WTC11 (cell line): ENCODE measurements around the gene MAEA. TPM values are rescaled to one million over a fixed set of nuclear protein-coding genes. Genes with fewer than 3 reads are reported as not detected.
A peak's percentile ranks its signal among the peaks of the same experiment; 100 is the strongest.

Experiments used
- ATAC-seq: fragments of 200-7000 bp; cut with Tn5 transposase; 2 replicates; pipeline ENCODE4 v1.10.0; 2021; ENCODE audit warnings: mild to moderate bottlenecking, moderate library complexity
- CTCF ChIA-PET: fragments of 300-600 bp; sonication (Branson Sonifier 250); formaldehyde crosslinking; loops from one replicate; lab custom pipeline; 2021; ENCODE audit warnings: antibody characterized with exemption; lab: Charles Lee
- POLR2A ChIA-PET: fragments of 350-600 bp; sonication (Branson Sonifier 250); formaldehyde crosslinking; loops from one replicate; lab custom pipeline; 2021; ENCODE audit warnings: antibody characterized with exemption; lab: Charles Lee
- DNase-seq: peaks from one replicate; pipeline ENCODE4 v3.0.0; 2021; ENCODE audit warnings: low spot score
- H3K27ac Mint-ChIP-seq: 2 replicates; pipeline ENCODE4 v1.8.0; 2021; ENCODE audit warnings: mixed read lengths
- H3K27me3 Mint-ChIP-seq: 2 replicates; pipeline ENCODE4 v1.8.0; 2021; ENCODE audit warnings: low read depth, mild to moderate bottlenecking, moderate library complexity, mixed read lengths
- H3K36me3 Mint-ChIP-seq: 2 replicates; pipeline ENCODE4 v1.8.0; 2021; ENCODE audit warnings: mixed read lengths
- H3K4me1 Mint-ChIP-seq: 2 replicates; pipeline ENCODE4 v1.8.0; 2022; ENCODE audit warnings: mixed read lengths
- H3K4me3 Mint-ChIP-seq: 2 replicates; pipeline ENCODE4 v1.8.0; 2021; ENCODE audit warnings: mild to moderate bottlenecking, moderate library complexity, mixed read lengths
- H3K9me3 Mint-ChIP-seq: 2 replicates; pipeline ENCODE4 v1.8.0; 2021; ENCODE audit warnings: mixed read lengths
- FOXJ3 ChIP-seq: sonication (generic); formaldehyde crosslinking; IDR thresholded peaks from 2 replicates; pipeline ENCODE4 v1.9.0; 2021; ENCODE audit warnings: missing genetic modification reagents, mild to moderate bottlenecking, borderline replicate concordance
- GABPB1 ChIP-seq: sonication (generic); formaldehyde crosslinking; IDR thresholded peaks from 2 replicates; pipeline ENCODE4 v1.8.1; 2023; ENCODE audit warnings: mild to moderate bottlenecking, missing genetic modification reagents
- GRHL2 ChIP-seq: fragments of 250-450 bp; sonication (Bioruptor Pico); IDR thresholded peaks from 2 replicates; pipeline ENCODE4 v1.8.0; 2022; ENCODE audit warnings: mild to moderate bottlenecking, moderate library complexity; ENCODE audit not compliant: insufficient replicate concordance, severe bottlenecking
- HMGA2 ChIP-seq: fragments of 250-450 bp; sonication (Bioruptor Pico); IDR thresholded peaks from 2 replicates; pipeline ENCODE4 v1.4.0; 2021; ENCODE audit warnings: mild to moderate bottlenecking, moderate library complexity
- JUN ChIP-seq: sonication (generic); formaldehyde crosslinking; IDR thresholded peaks from 2 replicates; pipeline ENCODE4 v1.8.0; 2023; ENCODE audit warnings: mild to moderate bottlenecking, missing genetic modification reagents
- KAT7 ChIP-seq: sonication (generic); formaldehyde crosslinking; IDR thresholded peaks from 2 replicates; pipeline ENCODE4 v1.8.1; 2023; ENCODE audit warnings: missing genetic modification reagents, mild to moderate bottlenecking, borderline replicate concordance
- MYBL2 ChIP-seq: sonication (generic); formaldehyde crosslinking; IDR thresholded peaks from 2 replicates; pipeline ENCODE4 v1.8.1; 2023; ENCODE audit warnings: mild to moderate bottlenecking, moderate library complexity, missing genetic modification reagents
- ZNF138 ChIP-seq: sonication (generic); formaldehyde crosslinking; conservative IDR thresholded peaks from 2 replicates; pipeline ENCODE4 v1.8.1; 2022; ENCODE audit warnings: mild to moderate bottlenecking, moderate library complexity, missing genetic modification reagents
- ZNF396 ChIP-seq: fragments of 250-450 bp; sonication (Bioruptor Pico); IDR thresholded peaks from 2 replicates; pipeline ENCODE4 v1.8.0; 2021; ENCODE audit warnings: mild to moderate bottlenecking, moderate library complexity, borderline replicate concordance
- ZNF671 ChIP-seq: fragments of 250-450 bp; sonication (Bioruptor Pico); IDR thresholded peaks from 2 replicates; pipeline ENCODE4 v1.8.0; 2021; ENCODE audit warnings: mild to moderate bottlenecking
- total RNA-seq: library from RNA; stranded (reverse); gene quantifications from 3 replicates; pipeline ENCODE4 v1.2.3, GENCODE V29; 2021
- TF ChIP-seq, protein P1 (sequence below): sonication (generic); formaldehyde crosslinking; IDR thresholded peaks from 2 replicates; pipeline ENCODE4 v1.8.1; 2022; ENCODE audit warnings: low read depth, mild to moderate bottlenecking, moderate library complexity, missing genetic modification reagents, borderline replicate concordance
- TF ChIP-seq, protein P2 (sequence below): fragments of 250-450 bp; sonication (Bioruptor Pico); IDR thresholded peaks from 2 replicates; pipeline ENCODE4 v1.8.0; 2021; ENCODE audit warnings: mild to moderate bottlenecking
- TF ChIP-seq, protein P3 (sequence below): sonication (generic); formaldehyde crosslinking; IDR thresholded peaks from 2 replicates; pipeline ENCODE4 v1.8.0; 2022; ENCODE audit warnings: mild to moderate bottlenecking, missing genetic modification reagents
- TF ChIP-seq, protein P4 (sequence below): sonication (generic); formaldehyde crosslinking; IDR thresholded peaks from 2 replicates; pipeline ENCODE4 v1.8.1; 2022; ENCODE audit warnings: mild to moderate bottlenecking, moderate library complexity, missing genetic modification reagents
- TF ChIP-seq, protein P5 (sequence below): sonication (generic); formaldehyde crosslinking; IDR thresholded peaks from 2 replicates; pipeline ENCODE4 v1.8.0; 2023; ENCODE audit warnings: mild to moderate bottlenecking, missing genetic modification reagents
- TF ChIP-seq, protein P6 (sequence below): sonication (generic); formaldehyde crosslinking; conservative IDR thresholded peaks from 2 replicates; pipeline ENCODE4 v1.8.1; 2022; ENCODE audit warnings: mild to moderate bottlenecking, missing genetic modification reagents
- TF ChIP-seq, protein P7 (sequence below): fragments of 250-450 bp; sonication (Bioruptor Pico); IDR thresholded peaks from 2 replicates; pipeline ENCODE4 v1.9.0; 2021; ENCODE audit warnings: mild to moderate bottlenecking, borderline replicate concordance
- TF ChIP-seq, protein P8 (sequence below): sonication (generic); formaldehyde crosslinking; IDR thresholded peaks from 2 replicates; pipeline ENCODE4 v1.8.1; 2022; ENCODE audit warnings: missing genetic modification reagents, borderline replicate concordance
- TF ChIP-seq, protein P9 (sequence below): fragments of 250-450 bp; sonication (Bioruptor Pico); IDR thresholded peaks from 2 replicates; pipeline ENCODE4 v1.9.0; 2021; ENCODE audit warnings: moderate library complexity, mild to moderate bottlenecking, inconsistent platforms, borderline replicate concordance

The MAEA gene
- total RNA-seq, 1 experiment from 2014 or later, result 86.9 TPM

DNA sequence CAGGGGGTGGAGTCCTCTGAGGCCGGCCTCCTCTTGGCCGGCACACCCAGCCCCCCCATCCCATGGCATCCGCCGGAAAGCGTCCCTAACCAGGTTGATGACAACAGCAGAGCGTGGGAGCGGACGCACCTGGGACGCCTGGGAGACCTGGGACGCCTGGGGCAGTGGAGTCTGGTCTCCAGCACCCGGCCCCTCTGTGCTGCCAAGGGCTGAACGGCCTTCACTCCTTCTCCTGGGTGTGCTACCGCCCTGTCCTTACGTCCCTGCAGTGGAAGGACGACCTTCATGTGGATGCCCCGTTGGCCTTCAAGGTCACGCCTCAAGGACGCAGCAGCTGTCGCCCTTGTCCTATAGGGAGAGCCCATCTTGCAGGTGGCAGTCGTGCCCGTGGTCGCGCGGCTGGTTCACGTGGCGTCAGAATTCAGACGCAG lies 89.7 kb downstream of the MAEA start:
- Mint-ChIP-seq H3K36me3 (no peaks in the 10 kb centered on the region), H3K27me3 (no peaks in the 10 kb centered on the region), H3K4me1 (no peaks in the 10 kb centered on the region), H3K27ac (no peak overlapping the region), H3K9me3 (no peaks in the 10 kb centered on the region), H3K4me3 (no peak overlapping the region)
- TF ChIP-seq JUN, result no peak
- TF ChIP-seq, protein P1, sequence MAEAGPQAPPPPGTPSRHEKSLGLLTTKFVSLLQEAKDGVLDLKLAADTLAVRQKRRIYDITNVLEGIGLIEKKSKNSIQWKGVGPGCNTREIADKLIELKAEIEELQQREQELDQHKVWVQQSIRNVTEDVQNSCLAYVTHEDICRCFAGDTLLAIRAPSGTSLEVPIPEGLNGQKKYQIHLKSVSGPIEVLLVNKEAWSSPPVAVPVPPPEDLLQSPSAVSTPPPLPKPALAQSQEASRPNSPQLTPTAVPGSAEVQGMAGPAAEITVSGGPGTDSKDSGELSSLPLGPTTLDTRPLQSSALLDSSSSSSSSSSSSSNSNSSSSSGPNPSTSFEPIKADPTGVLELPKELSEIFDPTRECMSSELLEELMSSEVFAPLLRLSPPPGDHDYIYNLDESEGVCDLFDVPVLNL (CRISPR knock-in tag), result no peak
- no peak for TF ChIP-seq GABPB1 (CRISPR knock-in tag)
- TF ChIP-seq HMGA2 (CRISPR knock-in tag), result no peak
- no peak for TF ChIP-seq ZNF138 (CRISPR knock-in tag)
- TF ChIP-seq, protein P2, sequence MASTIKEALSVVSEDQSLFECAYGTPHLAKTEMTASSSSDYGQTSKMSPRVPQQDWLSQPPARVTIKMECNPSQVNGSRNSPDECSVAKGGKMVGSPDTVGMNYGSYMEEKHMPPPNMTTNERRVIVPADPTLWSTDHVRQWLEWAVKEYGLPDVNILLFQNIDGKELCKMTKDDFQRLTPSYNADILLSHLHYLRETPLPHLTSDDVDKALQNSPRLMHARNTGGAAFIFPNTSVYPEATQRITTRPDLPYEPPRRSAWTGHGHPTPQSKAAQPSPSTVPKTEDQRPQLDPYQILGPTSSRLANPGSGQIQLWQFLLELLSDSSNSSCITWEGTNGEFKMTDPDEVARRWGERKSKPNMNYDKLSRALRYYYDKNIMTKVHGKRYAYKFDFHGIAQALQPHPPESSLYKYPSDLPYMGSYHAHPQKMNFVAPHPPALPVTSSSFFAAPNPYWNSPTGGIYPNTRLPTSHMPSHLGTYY (CRISPR knock-in tag), result no peak
- TF ChIP-seq, protein P3, sequence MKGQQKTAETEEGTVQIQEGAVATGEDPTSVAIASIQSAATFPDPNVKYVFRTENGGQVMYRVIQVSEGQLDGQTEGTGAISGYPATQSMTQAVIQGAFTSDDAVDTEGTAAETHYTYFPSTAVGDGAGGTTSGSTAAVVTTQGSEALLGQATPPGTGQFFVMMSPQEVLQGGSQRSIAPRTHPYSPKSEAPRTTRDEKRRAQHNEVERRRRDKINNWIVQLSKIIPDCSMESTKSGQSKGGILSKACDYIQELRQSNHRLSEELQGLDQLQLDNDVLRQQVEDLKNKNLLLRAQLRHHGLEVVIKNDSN (CRISPR knock-in tag), result no peak
- TF ChIP-seq GRHL2 (CRISPR knock-in tag), result no peak
- TF ChIP-seq, protein P4, sequence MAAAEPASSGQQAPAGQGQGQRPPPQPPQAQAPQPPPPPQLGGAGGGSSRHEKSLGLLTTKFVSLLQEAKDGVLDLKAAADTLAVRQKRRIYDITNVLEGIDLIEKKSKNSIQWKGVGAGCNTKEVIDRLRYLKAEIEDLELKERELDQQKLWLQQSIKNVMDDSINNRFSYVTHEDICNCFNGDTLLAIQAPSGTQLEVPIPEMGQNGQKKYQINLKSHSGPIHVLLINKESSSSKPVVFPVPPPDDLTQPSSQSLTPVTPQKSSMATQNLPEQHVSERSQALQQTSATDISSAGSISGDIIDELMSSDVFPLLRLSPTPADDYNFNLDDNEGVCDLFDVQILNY (CRISPR knock-in tag), result no peak
- no peak for TF ChIP-seq MYBL2 (CRISPR knock-in tag)
- TF ChIP-seq ZNF671 (CRISPR knock-in tag), result no peak
- ATAC-seq (no peak), DNase-seq (peak; percentile 8)
- ChIA-PET POLR2A (no interaction called here), CTCF (no interaction called here)

DNA sequence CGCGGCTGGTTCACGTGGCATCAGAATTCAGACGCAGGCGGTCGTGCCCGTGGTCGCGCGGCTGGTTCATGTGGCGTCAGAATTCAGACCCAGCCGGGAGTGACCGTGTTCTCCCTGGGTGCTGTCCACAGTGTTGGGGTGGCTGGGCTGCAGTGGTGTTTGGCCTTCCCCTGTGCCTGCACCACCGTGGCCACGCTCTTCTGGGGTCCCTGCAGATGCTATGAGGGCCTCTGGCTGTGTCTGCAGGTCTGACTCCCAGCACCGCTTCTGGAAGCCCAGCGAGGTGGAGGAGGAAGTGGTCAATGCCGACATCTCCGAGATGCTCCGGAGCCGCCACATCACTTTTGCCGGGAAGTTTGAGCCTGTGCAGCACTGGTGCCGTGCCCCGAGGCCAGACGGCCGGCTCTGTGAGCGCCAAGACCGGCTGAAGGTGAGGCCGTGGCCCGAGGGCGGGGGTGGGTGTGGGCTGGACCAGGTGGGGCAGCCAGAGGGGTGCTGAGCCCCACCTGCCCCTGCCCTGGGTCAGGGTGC lies 90.2 kb downstream of the MAEA start:
- Mint-ChIP-seq H3K9me3 (no peaks in the 10 kb centered on the region), H3K4me1 (no peaks in the 10 kb centered on the region), H3K27ac (no peak overlapping the region), H3K27me3 (no peaks in the 10 kb centered on the region), H3K36me3 (no peaks in the 10 kb centered on the region), H3K4me3 (no peak overlapping the region)
- no peak for ATAC-seq
- CTCF ChIA-PET, result no interaction called here
- DNase-seq, result peak; percentile 7
- POLR2A ChIA-PET, result no interaction called here
- TF ChIP-seq ZNF396 (CRISPR knock-in tag), result no peak
- TF ChIP-seq, protein P5, sequence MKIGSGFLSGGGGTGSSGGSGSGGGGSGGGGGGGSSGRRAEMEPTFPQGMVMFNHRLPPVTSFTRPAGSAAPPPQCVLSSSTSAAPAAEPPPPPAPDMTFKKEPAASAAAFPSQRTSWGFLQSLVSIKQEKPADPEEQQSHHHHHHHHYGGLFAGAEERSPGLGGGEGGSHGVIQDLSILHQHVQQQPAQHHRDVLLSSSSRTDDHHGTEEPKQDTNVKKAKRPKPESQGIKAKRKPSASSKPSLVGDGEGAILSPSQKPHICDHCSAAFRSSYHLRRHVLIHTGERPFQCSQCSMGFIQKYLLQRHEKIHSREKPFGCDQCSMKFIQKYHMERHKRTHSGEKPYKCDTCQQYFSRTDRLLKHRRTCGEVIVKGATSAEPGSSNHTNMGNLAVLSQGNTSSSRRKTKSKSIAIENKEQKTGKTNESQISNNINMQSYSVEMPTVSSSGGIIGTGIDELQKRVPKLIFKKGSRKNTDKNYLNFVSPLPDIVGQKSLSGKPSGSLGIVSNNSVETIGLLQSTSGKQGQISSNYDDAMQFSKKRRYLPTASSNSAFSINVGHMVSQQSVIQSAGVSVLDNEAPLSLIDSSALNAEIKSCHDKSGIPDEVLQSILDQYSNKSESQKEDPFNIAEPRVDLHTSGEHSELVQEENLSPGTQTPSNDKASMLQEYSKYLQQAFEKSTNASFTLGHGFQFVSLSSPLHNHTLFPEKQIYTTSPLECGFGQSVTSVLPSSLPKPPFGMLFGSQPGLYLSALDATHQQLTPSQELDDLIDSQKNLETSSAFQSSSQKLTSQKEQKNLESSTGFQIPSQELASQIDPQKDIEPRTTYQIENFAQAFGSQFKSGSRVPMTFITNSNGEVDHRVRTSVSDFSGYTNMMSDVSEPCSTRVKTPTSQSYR, result no peak
- no peak for TF ChIP-seq FOXJ3 (CRISPR knock-in tag)
- TF ChIP-seq GRHL2 (CRISPR knock-in tag), result no peak
- TF ChIP-seq, protein P6, sequence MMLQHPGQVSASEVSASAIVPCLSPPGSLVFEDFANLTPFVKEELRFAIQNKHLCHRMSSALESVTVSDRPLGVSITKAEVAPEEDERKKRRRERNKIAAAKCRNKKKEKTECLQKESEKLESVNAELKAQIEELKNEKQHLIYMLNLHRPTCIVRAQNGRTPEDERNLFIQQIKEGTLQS, result no peak
- TF ChIP-seq, protein P7, sequence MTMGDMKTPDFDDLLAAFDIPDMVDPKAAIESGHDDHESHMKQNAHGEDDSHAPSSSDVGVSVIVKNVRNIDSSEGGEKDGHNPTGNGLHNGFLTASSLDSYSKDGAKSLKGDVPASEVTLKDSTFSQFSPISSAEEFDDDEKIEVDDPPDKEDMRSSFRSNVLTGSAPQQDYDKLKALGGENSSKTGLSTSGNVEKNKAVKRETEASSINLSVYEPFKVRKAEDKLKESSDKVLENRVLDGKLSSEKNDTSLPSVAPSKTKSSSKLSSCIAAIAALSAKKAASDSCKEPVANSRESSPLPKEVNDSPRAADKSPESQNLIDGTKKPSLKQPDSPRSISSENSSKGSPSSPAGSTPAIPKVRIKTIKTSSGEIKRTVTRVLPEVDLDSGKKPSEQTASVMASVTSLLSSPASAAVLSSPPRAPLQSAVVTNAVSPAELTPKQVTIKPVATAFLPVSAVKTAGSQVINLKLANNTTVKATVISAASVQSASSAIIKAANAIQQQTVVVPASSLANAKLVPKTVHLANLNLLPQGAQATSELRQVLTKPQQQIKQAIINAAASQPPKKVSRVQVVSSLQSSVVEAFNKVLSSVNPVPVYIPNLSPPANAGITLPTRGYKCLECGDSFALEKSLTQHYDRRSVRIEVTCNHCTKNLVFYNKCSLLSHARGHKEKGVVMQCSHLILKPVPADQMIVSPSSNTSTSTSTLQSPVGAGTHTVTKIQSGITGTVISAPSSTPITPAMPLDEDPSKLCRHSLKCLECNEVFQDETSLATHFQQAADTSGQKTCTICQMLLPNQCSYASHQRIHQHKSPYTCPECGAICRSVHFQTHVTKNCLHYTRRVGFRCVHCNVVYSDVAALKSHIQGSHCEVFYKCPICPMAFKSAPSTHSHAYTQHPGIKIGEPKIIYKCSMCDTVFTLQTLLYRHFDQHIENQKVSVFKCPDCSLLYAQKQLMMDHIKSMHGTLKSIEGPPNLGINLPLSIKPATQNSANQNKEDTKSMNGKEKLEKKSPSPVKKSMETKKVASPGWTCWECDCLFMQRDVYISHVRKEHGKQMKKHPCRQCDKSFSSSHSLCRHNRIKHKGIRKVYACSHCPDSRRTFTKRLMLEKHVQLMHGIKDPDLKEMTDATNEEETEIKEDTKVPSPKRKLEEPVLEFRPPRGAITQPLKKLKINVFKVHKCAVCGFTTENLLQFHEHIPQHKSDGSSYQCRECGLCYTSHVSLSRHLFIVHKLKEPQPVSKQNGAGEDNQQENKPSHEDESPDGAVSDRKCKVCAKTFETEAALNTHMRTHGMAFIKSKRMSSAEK (CRISPR knock-in tag), result no peak
- TF ChIP-seq KAT7 (CRISPR knock-in tag), result no peak
- TF ChIP-seq, protein P8, sequence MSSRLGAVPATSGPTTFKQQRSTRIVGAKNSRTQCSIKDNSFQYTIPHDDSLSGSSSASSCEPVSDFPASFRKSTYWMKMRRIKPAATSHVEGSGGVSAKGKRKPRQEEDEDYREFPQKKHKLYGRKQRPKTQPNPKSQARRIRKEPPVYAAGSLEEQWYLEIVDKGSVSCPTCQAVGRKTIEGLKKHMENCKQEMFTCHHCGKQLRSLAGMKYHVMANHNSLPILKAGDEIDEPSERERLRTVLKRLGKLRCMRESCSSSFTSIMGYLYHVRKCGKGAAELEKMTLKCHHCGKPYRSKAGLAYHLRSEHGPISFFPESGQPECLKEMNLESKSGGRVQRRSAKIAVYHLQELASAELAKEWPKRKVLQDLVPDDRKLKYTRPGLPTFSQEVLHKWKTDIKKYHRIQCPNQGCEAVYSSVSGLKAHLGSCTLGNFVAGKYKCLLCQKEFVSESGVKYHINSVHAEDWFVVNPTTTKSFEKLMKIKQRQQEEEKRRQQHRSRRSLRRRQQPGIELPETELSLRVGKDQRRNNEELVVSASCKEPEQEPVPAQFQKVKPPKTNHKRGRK, result no peak
- TF ChIP-seq, protein P9, sequence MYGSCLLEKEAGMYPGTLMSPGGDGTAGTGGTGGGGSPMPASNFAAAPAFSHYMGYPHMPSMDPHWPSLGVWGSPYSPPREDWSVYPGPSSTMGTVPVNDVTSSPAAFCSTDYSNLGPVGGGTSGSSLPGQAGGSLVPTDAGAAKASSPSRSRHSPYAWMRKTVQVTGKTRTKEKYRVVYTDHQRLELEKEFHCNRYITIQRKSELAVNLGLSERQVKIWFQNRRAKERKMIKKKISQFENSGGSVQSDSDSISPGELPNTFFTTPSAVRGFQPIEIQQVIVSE, result no peak
